Neural cell (in vitro differentiated cells): ENCODE results near the gene CNR2.

ENCODE experiments used
- EZH2 ChIP-seq: fragments of 200-600, 300-800 bp; shearing (Covaris generic), sonication (generic); IDR thresholded peaks from 2 replicates; pipeline ENCODE4 v1.6.1; 2014; ENCODE audit warnings: antibody characterized with exemption, low read length, borderline replicate concordance, mild to moderate bottlenecking; ENCODE audit not compliant: insufficient read depth, poor library complexity, severe bottlenecking
- RAD21 ChIP-seq: fragments of 450-650 bp; conservative IDR thresholded peaks from 2 replicates; pipeline ENCODE4 v1.6.1; 2014; ENCODE audit warnings: antibody characterized with exemption, mild to moderate bottlenecking, moderate library complexity
- TAF1 ChIP-seq: IDR thresholded peaks from 2 replicates; pipeline ENCODE4 v1.6.1; 2012; ENCODE audit warnings: low read depth
- TF ChIP-seq, protein P1 (sequence below): fragments of 450-650 bp; IDR thresholded peaks from 2 replicates; pipeline ENCODE4 v1.5.1; 2014; ENCODE audit warnings: antibody characterized with exemption, mild to moderate bottlenecking, moderate library complexity; ENCODE audit not compliant: poor library complexity, severe bottlenecking
- TF ChIP-seq, protein P2 (sequence below): IDR thresholded peaks from 2 replicates; pipeline ENCODE4 v1.6.1; 2012; ENCODE audit warnings: borderline replicate concordance

DNA sequence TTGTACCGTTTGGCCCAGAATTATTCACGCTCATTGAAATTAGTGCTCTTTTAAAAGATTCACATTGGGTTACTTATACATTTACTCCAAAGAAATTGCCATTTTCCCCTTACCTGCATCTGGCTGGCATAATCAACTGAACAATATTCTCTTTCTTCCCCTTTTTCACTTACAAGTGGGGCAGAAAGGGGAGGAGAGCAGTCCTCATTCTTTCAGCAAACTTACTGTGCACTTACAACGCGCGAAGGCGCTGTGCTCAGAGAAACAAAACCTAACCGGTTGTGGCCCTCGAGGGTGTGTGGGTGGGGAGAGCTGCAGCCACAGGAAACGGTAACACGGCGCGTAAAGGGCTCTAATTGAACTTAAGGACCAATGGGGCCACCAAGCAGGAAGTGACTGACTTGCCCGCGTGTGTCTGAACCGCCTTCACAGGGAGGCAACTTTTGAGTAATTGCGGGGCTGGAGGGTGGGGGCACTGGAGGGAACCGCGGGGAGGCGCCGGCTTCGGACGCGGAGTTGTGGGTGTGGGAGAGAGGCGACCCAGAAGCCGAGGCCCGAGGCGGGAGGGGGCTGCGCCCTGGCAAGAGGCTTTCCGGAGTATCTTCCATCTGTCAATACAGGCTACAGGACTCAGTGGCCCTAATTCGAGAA lies 45.8 kb upstream of the CNR2 start:
- TF ChIP-seq, protein P1, sequence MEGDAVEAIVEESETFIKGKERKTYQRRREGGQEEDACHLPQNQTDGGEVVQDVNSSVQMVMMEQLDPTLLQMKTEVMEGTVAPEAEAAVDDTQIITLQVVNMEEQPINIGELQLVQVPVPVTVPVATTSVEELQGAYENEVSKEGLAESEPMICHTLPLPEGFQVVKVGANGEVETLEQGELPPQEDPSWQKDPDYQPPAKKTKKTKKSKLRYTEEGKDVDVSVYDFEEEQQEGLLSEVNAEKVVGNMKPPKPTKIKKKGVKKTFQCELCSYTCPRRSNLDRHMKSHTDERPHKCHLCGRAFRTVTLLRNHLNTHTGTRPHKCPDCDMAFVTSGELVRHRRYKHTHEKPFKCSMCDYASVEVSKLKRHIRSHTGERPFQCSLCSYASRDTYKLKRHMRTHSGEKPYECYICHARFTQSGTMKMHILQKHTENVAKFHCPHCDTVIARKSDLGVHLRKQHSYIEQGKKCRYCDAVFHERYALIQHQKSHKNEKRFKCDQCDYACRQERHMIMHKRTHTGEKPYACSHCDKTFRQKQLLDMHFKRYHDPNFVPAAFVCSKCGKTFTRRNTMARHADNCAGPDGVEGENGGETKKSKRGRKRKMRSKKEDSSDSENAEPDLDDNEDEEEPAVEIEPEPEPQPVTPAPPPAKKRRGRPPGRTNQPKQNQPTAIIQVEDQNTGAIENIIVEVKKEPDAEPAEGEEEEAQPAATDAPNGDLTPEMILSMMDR, result no peak
- TF ChIP-seq, protein P2, sequence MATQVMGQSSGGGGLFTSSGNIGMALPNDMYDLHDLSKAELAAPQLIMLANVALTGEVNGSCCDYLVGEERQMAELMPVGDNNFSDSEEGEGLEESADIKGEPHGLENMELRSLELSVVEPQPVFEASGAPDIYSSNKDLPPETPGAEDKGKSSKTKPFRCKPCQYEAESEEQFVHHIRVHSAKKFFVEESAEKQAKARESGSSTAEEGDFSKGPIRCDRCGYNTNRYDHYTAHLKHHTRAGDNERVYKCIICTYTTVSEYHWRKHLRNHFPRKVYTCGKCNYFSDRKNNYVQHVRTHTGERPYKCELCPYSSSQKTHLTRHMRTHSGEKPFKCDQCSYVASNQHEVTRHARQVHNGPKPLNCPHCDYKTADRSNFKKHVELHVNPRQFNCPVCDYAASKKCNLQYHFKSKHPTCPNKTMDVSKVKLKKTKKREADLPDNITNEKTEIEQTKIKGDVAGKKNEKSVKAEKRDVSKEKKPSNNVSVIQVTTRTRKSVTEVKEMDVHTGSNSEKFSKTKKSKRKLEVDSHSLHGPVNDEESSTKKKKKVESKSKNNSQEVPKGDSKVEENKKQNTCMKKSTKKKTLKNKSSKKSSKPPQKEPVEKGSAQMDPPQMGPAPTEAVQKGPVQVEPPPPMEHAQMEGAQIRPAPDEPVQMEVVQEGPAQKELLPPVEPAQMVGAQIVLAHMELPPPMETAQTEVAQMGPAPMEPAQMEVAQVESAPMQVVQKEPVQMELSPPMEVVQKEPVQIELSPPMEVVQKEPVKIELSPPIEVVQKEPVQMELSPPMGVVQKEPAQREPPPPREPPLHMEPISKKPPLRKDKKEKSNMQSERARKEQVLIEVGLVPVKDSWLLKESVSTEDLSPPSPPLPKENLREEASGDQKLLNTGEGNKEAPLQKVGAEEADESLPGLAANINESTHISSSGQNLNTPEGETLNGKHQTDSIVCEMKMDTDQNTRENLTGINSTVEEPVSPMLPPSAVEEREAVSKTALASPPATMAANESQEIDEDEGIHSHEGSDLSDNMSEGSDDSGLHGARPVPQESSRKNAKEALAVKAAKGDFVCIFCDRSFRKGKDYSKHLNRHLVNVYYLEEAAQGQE, result no peak
- TF ChIP-seq EZH2 (no peak), TAF1 (no peak), RAD21 (no peak)
